IMR-90 (cell line): ENCODE data around the gene TP63. TPM values are rescaled to one million over a fixed set of nuclear protein-coding genes. Genes with fewer than 3 reads are reported as not detected.
A peak's percentile ranks its signal among the peaks of the same experiment; 100 is the strongest.

Experiments
- ATAC-seq: fragments of 200-7000 bp; cut with Tn5 transposase; 2 replicates; pipeline ENCODE4 v1.9.1; 2020; ENCODE audit warnings: low read depth, mild to moderate bottlenecking, moderate library complexity
- BruUV-seq: library from RNA; stranded (reverse); fragments of 400-500 nt; replicated peaks from 2 replicates; lab custom pipeline; 2021; lab: Mats Ljungman, UMichigan
- CTCF ChIA-PET: fragments of 300-600 bp; formaldehyde crosslinking; extraction: SDS; loops from one replicate; lab custom pipeline; 2021; ENCODE audit warnings: antibody characterized with exemption; lab: Yijun Ruan, JAX
- POLR2A ChIA-PET: fragments of 300-600 bp; sonication (Branson Sonifier 250); formaldehyde crosslinking; loops from one replicate; lab custom pipeline; 2022; ENCODE audit warnings: antibody characterized with exemption; ENCODE audit not compliant: unreplicated experiment; lab: Charles Lee
- DNase-seq: peaks from one replicate; pipeline ENCODE4 v3.0.0; 2013
- H2AFZ ChIP-seq: replicated peaks from 2 replicates; pipeline ENCODE3; 2013; ENCODE audit warnings: low read length, mild to moderate bottlenecking; ENCODE audit not compliant: poor library complexity
- H2AK5ac ChIP-seq: 2 replicates; pipeline ENCODE4 v1.6.1; 2013; ENCODE audit warnings: low read depth, low read length, inconsistent platforms
- H2AK9ac ChIP-seq: replicated peaks from 2 replicates; pipeline ENCODE3; 2013; ENCODE audit warnings: mild to moderate bottlenecking, low read depth, low read length, moderate library complexity; ENCODE audit not compliant: poor library complexity
- H2BK120ac ChIP-seq: 2 replicates; pipeline ENCODE4 v1.6.1; 2013; ENCODE audit warnings: low read depth, low read length, inconsistent platforms
- H2BK15ac ChIP-seq: 3 replicates; pipeline ENCODE4 v1.6.1; 2013; ENCODE audit warnings: low read depth, low read length, inconsistent platforms
- H2BK20ac ChIP-seq: 2 replicates; pipeline ENCODE4 v1.6.1; 2013; ENCODE audit warnings: low read depth, mild to moderate bottlenecking, inconsistent platforms, low read length, moderate library complexity
- H2BK5ac ChIP-seq: 2 replicates; pipeline ENCODE4 v1.6.1; 2013; ENCODE audit warnings: mild to moderate bottlenecking, low read depth, low read length, inconsistent platforms; ENCODE audit not compliant: poor library complexity, severe bottlenecking
- H3K14ac ChIP-seq: replicated peaks from 2 replicates; pipeline ENCODE4 v1.6.1; 2013; ENCODE audit warnings: low read depth, low read length, inconsistent platforms
- H3K18ac ChIP-seq: 2 replicates; pipeline ENCODE4 v1.6.1; 2013; ENCODE audit warnings: low read depth, low read length, control low read depth
- H3K23ac ChIP-seq: 2 replicates; pipeline ENCODE4 v1.6.1; 2013; ENCODE audit warnings: low read depth, low read length, inconsistent platforms
- H3K27ac ChIP-seq: 2 replicates; pipeline ENCODE4 v1.5.1; 2013; ENCODE audit warnings: mild to moderate bottlenecking, control low read depth, low read length; ENCODE audit not compliant: insufficient read depth
- H3K27me3 ChIP-seq: 2 replicates; pipeline ENCODE4 v1.6.1; 2013; ENCODE audit warnings: low read length; ENCODE audit not compliant: control insufficient read depth, insufficient read depth
- H3K36me3 ChIP-seq: 2 replicates; pipeline ENCODE4 v1.6.1; 2013; ENCODE audit warnings: low read length, mixed read lengths; ENCODE audit not compliant: control insufficient read depth, insufficient read depth
- H3K4ac ChIP-seq: 2 replicates; pipeline ENCODE4 v1.6.1; 2013; ENCODE audit warnings: low read depth, low read length, inconsistent platforms
- H3K4me1 ChIP-seq: 2 replicates; pipeline ENCODE4 v1.6.1; 2013; ENCODE audit warnings: low read length, mixed read lengths; ENCODE audit not compliant: control insufficient read depth, insufficient read depth
- H3K4me2 ChIP-seq: 2 replicates; pipeline ENCODE4 v1.6.1; 2013; ENCODE audit warnings: low read depth, mild to moderate bottlenecking, control low read depth, low read length, moderate library complexity
- H3K4me3 ChIP-seq: 2 replicates; pipeline ENCODE4 v1.5.1; 2013; ENCODE audit warnings: low read depth, mild to moderate bottlenecking, control low read depth, low read length, moderate library complexity; ENCODE audit not compliant: insufficient read depth
- H3K56ac ChIP-seq: 2 replicates; pipeline ENCODE4 v1.6.1; 2013; ENCODE audit warnings: low read length, inconsistent platforms; ENCODE audit not compliant: insufficient read depth; ENCODE audit errors: extremely low read depth
- H3K79me1 ChIP-seq, 2 experiments: 2 replicates each; pipeline ENCODE4 v1.6.1; 2013; ENCODE audit warnings: low read length in 2 of 2, inconsistent platforms in 1 of 2, low read depth in 1 of 2
- H3K9ac ChIP-seq: 2 replicates; pipeline ENCODE4 v1.6.1; 2013; ENCODE audit warnings: low read depth, low read length, control low read depth
- H3K9me1 ChIP-seq: 2 replicates; pipeline ENCODE4 v1.6.1; 2013; ENCODE audit warnings: low read length, inconsistent platforms; ENCODE audit not compliant: insufficient read depth
- H3K9me3 ChIP-seq: 2 replicates; pipeline ENCODE4 v1.6.1; 2013; ENCODE audit warnings: low read length; ENCODE audit not compliant: control insufficient read depth, insufficient read depth
- H4K20me1 ChIP-seq: 2 replicates; pipeline ENCODE4 v1.6.1; 2013; ENCODE audit warnings: low read length, inconsistent platforms; ENCODE audit not compliant: insufficient read depth
- H4K5ac ChIP-seq: 2 replicates; pipeline ENCODE4 v1.6.1; 2013; ENCODE audit warnings: mild to moderate bottlenecking, low read depth, low read length, control low read depth
- H4K8ac ChIP-seq, 2 experiments: 2 replicates each; pipeline ENCODE4 v1.6.1; 2013; ENCODE audit warnings: low read depth in 2 of 2, low read length in 2 of 2, control low read depth in 1 of 2, inconsistent platforms in 1 of 2
- H4K91ac ChIP-seq: 2 replicates; pipeline ENCODE4 v1.6.1; 2013; ENCODE audit warnings: low read depth, low read length, inconsistent platforms; ENCODE audit not compliant: insufficient read depth
- BHLHE40 ChIP-seq: fragments of 150-350 bp; IDR thresholded peaks from 2 replicates; pipeline ENCODE4 v1.6.1; 2016; ENCODE audit warnings: mild to moderate bottlenecking, low read depth, low read length
- CEBPB ChIP-seq: IDR thresholded peaks from 2 replicates; pipeline ENCODE4 v1.6.1; 2012; ENCODE audit warnings: low read depth, low read length, improper control_type of control experiment
- CHD1 ChIP-seq: IDR thresholded peaks from 2 replicates; pipeline ENCODE4 v1.6.1; 2012; ENCODE audit warnings: low read depth, low read length, improper control_type of control experiment
- FOS ChIP-seq: fragments of 150-350 bp; IDR thresholded peaks from 2 replicates; pipeline ENCODE4 v1.6.1; 2016; ENCODE audit warnings: low read depth, low read length
- MAFK ChIP-seq: IDR thresholded peaks from 2 replicates; pipeline ENCODE4 v1.6.1; 2012; ENCODE audit warnings: low read depth, low read length, improper control_type of control experiment
- MAZ ChIP-seq: IDR thresholded peaks from 2 replicates; pipeline ENCODE4 v1.6.1; 2012; ENCODE audit warnings: low read depth, mild to moderate bottlenecking, low read length, improper control_type of control experiment, moderate library complexity, borderline replicate concordance
- NFE2L2 ChIP-seq: fragments of 150-350 bp; IDR thresholded peaks from 2 replicates; pipeline ENCODE4 v1.6.1; 2016; ENCODE audit warnings: low read depth, mild to moderate bottlenecking, low read length
- POLR2A ChIP-seq: IDR thresholded peaks from 2 replicates; pipeline ENCODE4 v1.6.1; 2012; ENCODE audit warnings: mild to moderate bottlenecking, low read depth, low read length
- RCOR1 ChIP-seq: IDR thresholded peaks from 2 replicates; pipeline ENCODE4 v1.6.1; 2012; ENCODE audit warnings: mild to moderate bottlenecking, low read length, improper control_type of control experiment; ENCODE audit not compliant: insufficient replicate concordance
- RFX5 ChIP-seq: IDR thresholded peaks from 2 replicates; pipeline ENCODE4 v1.8.0; 2012; ENCODE audit warnings: low read depth, mild to moderate bottlenecking, low read length, moderate library complexity
- WGBS, 2 experiments: methylation state at CpG; one replicate each; pipeline versions ENCODE4 v1.1.5 to v1.1.7; 2013; ENCODE audit warnings: missing lambda C conversion rate in 2 of 2; ENCODE audit not compliant: insufficient read length in 1 of 2; ENCODE audit errors: extremely low coverage in 2 of 2; 5-methylcytosine and 5-hydroxymethylcytosine counted together
- dilution Hi-C: fragments of 300-500 bp; cut with HindIII; formaldehyde crosslinking; loops from one replicate; pipeline ENCODE4 v1.14.3; 2018; ENCODE audit warnings: low sequenced_read_pairs; ENCODE audit not compliant: unreplicated experiment
- in situ Hi-C: fragments of 300-500 bp; cut with MboI; formaldehyde crosslinking; loops from 3 replicates; pipeline ENCODE4 v1.14.3; 2019; ENCODE audit warnings: low sequenced_read_pairs, inconsistent platforms, mixed read lengths
- intact Hi-C: fragments of 100-400 bp; cut with micrococcal nuclease; formaldehyde crosslinking; loops from 2 replicates; pipeline ENCODE4 v1.10.0; 2022
- polyA plus RNA-seq, 3 experiments: library from polyadenylated mRNA; depleted of rRNA; stranded (reverse); fragments of >200 nt; gene quantifications; 2 replicates each; pipeline ENCODE4 v1.2.3, GENCODE V29; 2012; ENCODE audit warnings: low replicate concordance in 1 of 3
- total RNA-seq: library from RNA; depleted of rRNA; stranded (reverse); fragments of >200 nt; gene quantifications from 2 replicates; pipeline ENCODE4 v1.2.3, GENCODE V29; 2012

The TP63 gene
- total and polyA plus RNA-seq, 2 of the 4 experiments (the other 2 are of a cell fraction), result not detected

- Histone ChIP-seq H3K79me1 (no peaks in the 10 kb centered on the region), H4K91ac (no peak overlapping the region), H3K56ac (no peak overlapping the region), H3K23ac (no peak overlapping the region), H4K5ac (no peak overlapping the region), H3K9me3 (no peaks in the 10 kb centered on the region), H3K36me3 (no peaks in the 10 kb centered on the region), H3K9me1 (no peaks in the 10 kb centered on the region), H3K27ac (no peak overlapping the region), H2BK120ac (no peak overlapping the region), H2BK15ac (no peak overlapping the region), H3K4me3 (no peak overlapping the region), H2AK9ac (no peak overlapping the region), H3K4me1 (peaks cover 2% of the 10 kb centered on the region; the same call in 1 of the 2 replicates), H4K20me1 (no peaks in the 10 kb centered on the region), H3K18ac (no peak overlapping the region), H2AFZ (no peak overlapping the region), H4K8ac (no peak overlapping the region), H3K4ac (no peak overlapping the region), H3K4me2 (no peak overlapping the region; the same call in 1 of the 2 replicates), H3K14ac (no peak overlapping the region), H3K9ac (no peak overlapping the region), H3K27me3 (no peaks in the 10 kb centered on the region), H2BK5ac (no peak overlapping the region), H2AK5ac (no peak overlapping the region), H2BK20ac (no peak overlapping the region)
- POLR2A ChIA-PET, result interaction anchor here (0.5 kb wide), 1 partner anchor 206 kb away, joined by 5 read pairs; no protein-coding TSS in a partner anchor
- ATAC-seq, result peak; percentile 98
- no CpG with 5 or more reads among the region's 3 CpGs for WGBS, 2 experiments
- in situ Hi-C loops, result no loop called here
- TF ChIP-seq MAFK (0 out of 2 replicates have a peak, but pooled peaks have one; percentile 1), RFX5 (no peak), RCOR1 (no peak), CEBPB (peak; percentile 99), NFE2L2 (peak; percentile 66; the same call in 1 of the 2 replicates), MAZ (no peak), POLR2A (no peak), BHLHE40 (no peak), FOS (peak; percentile 95), CHD1 (no peak)
- BruUV-seq, result no TSS peak
- CTCF ChIA-PET, result no interaction called here
- intact Hi-C loops, result no loop called here
- DNase-seq, result peak; percentile 96
- dilution Hi-C loops, result no loop called here
Measured at GRCh38 chr3:189914799-189915198, 283.6 kb downstream of the TP63 start.
